H9 (cell line): ENCODE measurements around the gene PLCD3. TPM values are rescaled to one million over a fixed set of nuclear protein-coding genes. Genes with fewer than 3 reads are reported as not detected.

Source experiments
- DNase-seq: peaks from one replicate; pipeline ENCODE4 v3.0.0-alpha.2; 2017
- H2AFZ ChIP-seq: one replicate; pipeline ENCODE4 v1.6.1; 2013; ENCODE audit warnings: mild to moderate bottlenecking, low read length, control low read depth, moderate library complexity
- H2AK5ac ChIP-seq: 2 replicates; pipeline ENCODE4 v1.6.1; 2013; ENCODE audit warnings: low read length, control low read depth, mixed read lengths; ENCODE audit not compliant: insufficient read length
- H2BK120ac ChIP-seq: one replicate; pipeline ENCODE4 v1.6.1; 2013; ENCODE audit warnings: low read depth, mild to moderate bottlenecking, low read length, control low read depth, inconsistent platforms; ENCODE audit not compliant: poor library complexity, severe bottlenecking
- H2BK12ac ChIP-seq: 2 replicates; pipeline ENCODE4 v1.6.1; 2013; ENCODE audit warnings: low read length, control low read depth, mixed read lengths, low read depth; ENCODE audit not compliant: insufficient read length
- H2BK15ac ChIP-seq: 2 replicates; pipeline ENCODE4 v1.6.1; 2013; ENCODE audit warnings: low read depth, low read length, control low read depth
- H2BK20ac ChIP-seq: one replicate; pipeline ENCODE4 v1.6.1; 2013; ENCODE audit warnings: low read depth, mild to moderate bottlenecking, low read length, control low read depth, inconsistent platforms; ENCODE audit not compliant: poor library complexity, severe bottlenecking
- H2BK5ac ChIP-seq: 2 replicates; pipeline ENCODE4 v1.6.1; 2013; ENCODE audit warnings: low read length, control low read depth, mixed read lengths; ENCODE audit not compliant: insufficient read length
- H3K14ac ChIP-seq: 2 replicates; pipeline ENCODE4 v1.6.1; 2013; ENCODE audit warnings: low read length, control low read depth; ENCODE audit not compliant: insufficient read depth
- H3K18ac ChIP-seq: 2 replicates; pipeline ENCODE4 v1.6.1; 2013; ENCODE audit warnings: low read depth, mild to moderate bottlenecking, mixed read lengths, low read length, control low read depth; ENCODE audit not compliant: insufficient read length
- H3K23ac ChIP-seq: 2 replicates; pipeline ENCODE4 v1.6.1; 2013; ENCODE audit warnings: low read length, control low read depth, mixed read lengths, low read depth; ENCODE audit not compliant: insufficient read length
- H3K23me2 ChIP-seq: 2 replicates; pipeline ENCODE4 v1.6.1; 2013; ENCODE audit warnings: low read depth, mild to moderate bottlenecking, mixed read lengths, low read length, control low read depth; ENCODE audit not compliant: insufficient read length, poor library complexity, severe bottlenecking
- H3K27ac ChIP-seq: 2 replicates; pipeline ENCODE4 v1.5.1; 2013; ENCODE audit warnings: low read length, control low read depth, mixed read lengths, low read depth; ENCODE audit not compliant: insufficient read length
- H3K27me3 ChIP-seq: 2 replicates; pipeline ENCODE4 v1.6.1; 2013; ENCODE audit warnings: low read length, control low read depth, inconsistent platforms; ENCODE audit not compliant: insufficient read depth
- H3K4ac ChIP-seq: 2 replicates; pipeline ENCODE4 v1.6.1; 2013; ENCODE audit warnings: low read depth, mild to moderate bottlenecking, control low read depth, inconsistent platforms, low read length, moderate library complexity
- H3K4me1 ChIP-seq: 2 replicates; pipeline ENCODE4 v1.6.1; 2013; ENCODE audit warnings: low read length, control low read depth, inconsistent platforms; ENCODE audit not compliant: insufficient read depth
- H3K4me2 ChIP-seq: 2 replicates; pipeline ENCODE4 v1.6.1; 2013; ENCODE audit warnings: low read length, control low read depth, mixed read lengths; ENCODE audit not compliant: insufficient read length, insufficient read depth
- H3K56ac ChIP-seq: 2 replicates; pipeline ENCODE4 v1.6.1; 2013; ENCODE audit warnings: low read depth, mild to moderate bottlenecking, mixed read lengths, low read length, control low read depth; ENCODE audit not compliant: insufficient read length
- H3K79me1 ChIP-seq: 2 replicates; pipeline ENCODE4 v1.6.1; 2013; ENCODE audit warnings: low read depth, mild to moderate bottlenecking, moderate library complexity, low read length, control low read depth, inconsistent platforms; ENCODE audit not compliant: insufficient read depth, poor library complexity, severe bottlenecking
- H3K79me2 ChIP-seq: 2 replicates; pipeline ENCODE4 v1.6.1; 2013; ENCODE audit warnings: low read length, control low read depth, inconsistent platforms; ENCODE audit not compliant: insufficient read depth
- H3K9ac ChIP-seq: 2 replicates; pipeline ENCODE4 v1.6.1; 2013; ENCODE audit warnings: low read length, control low read depth, mixed read lengths; ENCODE audit not compliant: insufficient read length; ENCODE audit errors: extremely low read depth
- H3K9me3 ChIP-seq: one replicate; pipeline ENCODE4 v1.6.1; 2013; ENCODE audit warnings: low read depth, low read length, inconsistent platforms; ENCODE audit not compliant: control insufficient read depth
- H3T11ph ChIP-seq: one replicate; pipeline ENCODE4 v1.6.1; 2013; ENCODE audit warnings: mild to moderate bottlenecking, low read length, control low read depth, inconsistent platforms
- H4K20me1 ChIP-seq: one replicate; pipeline ENCODE4 v1.6.1; 2013; ENCODE audit not compliant: control insufficient read depth, insufficient read length, insufficient read depth
- H4K5ac ChIP-seq: 2 replicates; pipeline ENCODE4 v1.6.1; 2013; ENCODE audit warnings: low read depth, mild to moderate bottlenecking, mixed read lengths, low read length, control low read depth; ENCODE audit not compliant: insufficient read length
- H4K8ac ChIP-seq: replicated peaks from 2 replicates; pipeline ENCODE4 v1.6.1; 2013; ENCODE audit warnings: low read length, control low read depth, mixed read lengths, low read depth; ENCODE audit not compliant: insufficient read length
- H4K91ac ChIP-seq: 2 replicates; pipeline ENCODE4 v1.6.1; 2013; ENCODE audit warnings: low read depth, mild to moderate bottlenecking, moderate library complexity, mixed read lengths, low read length, control low read depth; ENCODE audit not compliant: insufficient read length
- H3K27ac Mint-ChIP-seq, 3 experiments: 2 replicates in 2 of 3; 3 replicates in 1 of 3; pipeline ENCODE4 v1.8.0; 2020 to 2021; ENCODE audit warnings: mixed read lengths in 3 of 3, mild to moderate bottlenecking in 1 of 3, moderate library complexity in 1 of 3
- H3K27me3 Mint-ChIP-seq: 2 replicates; pipeline ENCODE4 v1.8.0; 2021; ENCODE audit warnings: low read depth, mild to moderate bottlenecking, moderate library complexity, mixed read lengths
- H3K36me3 Mint-ChIP-seq, 3 experiments: 2 replicates in 2 of 3; 3 replicates in 1 of 3; pipeline ENCODE4 v1.8.0; 2020 to 2021; ENCODE audit warnings: low read depth in 3 of 3, mixed read lengths in 3 of 3; ENCODE audit not compliant: insufficient read depth in 1 of 3
- H3K4me1 Mint-ChIP-seq, 2 experiments: 2 replicates each; pipeline ENCODE4 v1.8.0; 2020; ENCODE audit warnings: mixed read lengths in 2 of 2
- H3K4me3 Mint-ChIP-seq, 2 experiments: 2 replicates in 1 of 2; 3 replicates in 1 of 2; pipeline ENCODE4 v1.8.0; 2020 to 2021; ENCODE audit warnings: mild to moderate bottlenecking in 2 of 2, mixed read lengths in 2 of 2, moderate library complexity in 1 of 2
- H3K9me3 Mint-ChIP-seq, 2 experiments: 2 replicates in 1 of 2; 3 replicates in 1 of 2; pipeline ENCODE4 v1.8.0; 2020; ENCODE audit warnings: mild to moderate bottlenecking in 2 of 2, mixed read lengths in 2 of 2, moderate library complexity in 1 of 2
- WGBS: extraction: QIAGEN DNeasy Blood & Tissue Kit; methylation state at CpG from one replicate; pipeline ENCODE4 v1.1.7; 2013; ENCODE audit warnings: missing lambda C conversion rate, low lambda C conversion rate, mixed read lengths; ENCODE audit not compliant: insufficient read length; ENCODE audit errors: extremely low coverage; 5-methylcytosine and 5-hydroxymethylcytosine counted together
- total RNA-seq: library from RNA; stranded (reverse); gene quantifications from 2 replicates; pipeline ENCODE4 v1.2.1, GENCODE V29; 2021
- TF ChIP-seq, protein P1 (sequence below): fragments of 200-600 bp; sonication (generic); conservative IDR thresholded peaks from 3 replicates; pipeline ENCODE4 v1.8.0; 2021; ENCODE audit warnings: antibody characterized with exemption, mild to moderate bottlenecking

The PLCD3 gene
- total RNA-seq, 1 experiment from 2014 or later, result 41.6 TPM

DNA sequence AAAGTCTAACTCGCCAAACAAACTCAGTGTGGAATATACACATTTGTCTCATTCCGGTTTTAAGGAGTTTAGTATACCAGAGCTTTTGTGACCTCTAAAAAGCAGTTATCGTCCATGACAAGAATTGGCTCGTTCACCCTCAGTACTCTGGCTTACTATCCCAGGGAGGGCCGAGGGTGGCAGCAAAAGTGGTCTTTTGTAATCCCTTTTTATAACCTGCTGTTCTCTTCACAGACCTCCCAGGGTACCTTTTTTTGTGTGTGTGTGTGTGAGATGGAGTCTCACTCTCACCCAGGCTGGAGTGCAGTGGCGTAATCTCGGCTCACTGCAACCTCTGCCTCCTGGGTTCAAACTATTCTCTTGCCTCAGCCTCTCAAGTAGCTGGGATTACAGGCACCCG is 62.3 kb downstream of the PLCD3 start:
- H3K4me2 ChIP-seq, result no peak overlapping the region
- H2BK15ac ChIP-seq, result no peak overlapping the region
- H3K9me3 ChIP-seq, result no peaks in the 10 kb centered on the region
- H3K4me1 ChIP-seq, result no peaks in the 10 kb centered on the region
- Mint-ChIP-seq H3K9me3 (no peaks in the 10 kb centered on the region), H3K36me3 (peaks cover 33 to 48% (median 47%) of the 10 kb centered on the region in 3 experiments; a peak in 6 of 7 replicates), H3K27ac (peak overlapping the region; percentile 55 to 87 (median 78); a peak in 3 of 7 replicates), H3K27me3 (no peaks in the 10 kb centered on the region), H3K4me3 (no peak overlapping the region), H3K4me1 (peaks cover 4 to 5% of the 10 kb centered on the region in 2 experiments; a peak in 1 of 4 replicates)
- no peak overlapping the region for H3K56ac ChIP-seq
- H3K23ac ChIP-seq, result no peak overlapping the region
- no peak overlapping the region for H2AFZ ChIP-seq
- no peak overlapping the region for H2BK12ac ChIP-seq
- no peak overlapping the region for H3K9ac ChIP-seq
- H4K5ac ChIP-seq, result no peak overlapping the region
- peaks cover 2% of the 10 kb centered on the region for H3K79me1 ChIP-seq
- H3K4ac ChIP-seq, result no peak overlapping the region
- no peak overlapping the region for H2BK20ac ChIP-seq
- H3K14ac ChIP-seq, result no peak overlapping the region
- peaks cover 3% of the 10 kb centered on the region; the same call in 1 of the 2 replicates for H3K79me2 ChIP-seq
- no peak overlapping the region for H2BK120ac ChIP-seq
- no peak overlapping the region for H3K18ac ChIP-seq
- H3K27me3 ChIP-seq, result no peaks in the 10 kb centered on the region
- DNase-seq, result no peak
- H4K91ac ChIP-seq, result no peak overlapping the region
- no CpG with 5 or more reads among the region's 8 CpGs for WGBS
- no peak overlapping the region for H3K27ac ChIP-seq
- TF ChIP-seq, protein P1, sequence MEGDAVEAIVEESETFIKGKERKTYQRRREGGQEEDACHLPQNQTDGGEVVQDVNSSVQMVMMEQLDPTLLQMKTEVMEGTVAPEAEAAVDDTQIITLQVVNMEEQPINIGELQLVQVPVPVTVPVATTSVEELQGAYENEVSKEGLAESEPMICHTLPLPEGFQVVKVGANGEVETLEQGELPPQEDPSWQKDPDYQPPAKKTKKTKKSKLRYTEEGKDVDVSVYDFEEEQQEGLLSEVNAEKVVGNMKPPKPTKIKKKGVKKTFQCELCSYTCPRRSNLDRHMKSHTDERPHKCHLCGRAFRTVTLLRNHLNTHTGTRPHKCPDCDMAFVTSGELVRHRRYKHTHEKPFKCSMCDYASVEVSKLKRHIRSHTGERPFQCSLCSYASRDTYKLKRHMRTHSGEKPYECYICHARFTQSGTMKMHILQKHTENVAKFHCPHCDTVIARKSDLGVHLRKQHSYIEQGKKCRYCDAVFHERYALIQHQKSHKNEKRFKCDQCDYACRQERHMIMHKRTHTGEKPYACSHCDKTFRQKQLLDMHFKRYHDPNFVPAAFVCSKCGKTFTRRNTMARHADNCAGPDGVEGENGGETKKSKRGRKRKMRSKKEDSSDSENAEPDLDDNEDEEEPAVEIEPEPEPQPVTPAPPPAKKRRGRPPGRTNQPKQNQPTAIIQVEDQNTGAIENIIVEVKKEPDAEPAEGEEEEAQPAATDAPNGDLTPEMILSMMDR, result no peak
- H4K20me1 ChIP-seq, result no peaks in the 10 kb centered on the region
- no peak overlapping the region for H4K8ac ChIP-seq
- no peak overlapping the region for H3T11ph ChIP-seq
- no peaks in the 10 kb centered on the region for H3K23me2 ChIP-seq
- H2AK5ac ChIP-seq, result no peak overlapping the region
- no peak overlapping the region for H2BK5ac ChIP-seq
